Natural killer cell (primary cell): ENCODE measurements around the gene HCRTR1. TPM values are rescaled to one million over a fixed set of nuclear protein-coding genes. Genes with fewer than 3 reads are reported as not detected.

Experiments
- ATAC-seq, 3 donors: fragments of 150-1000 bp in 2 of 3; fragments of 200-7000 bp in 1 of 3; cut with Tn5 transposase; 1 replicate in 1 of 3; 2 replicates in 2 of 3; pipeline ENCODE4 v1.10.0; 2021; ENCODE audit warnings: mild to moderate bottlenecking in 2 of 3, moderate library complexity in 2 of 3
- DNase-seq, 2 donors: peaks; one replicate each; pipeline versions ENCODE4 v3.0.0 to v3.0.0-alpha.2; 2013 to 2021; ENCODE audit warnings: mixed read lengths in 1 of 2
- H3K27ac ChIP-seq: one replicate; pipeline ENCODE4 v1.5.1; 2013; ENCODE audit warnings: mild to moderate bottlenecking, low read length
- H3K27me3 ChIP-seq: one replicate; pipeline ENCODE4 v1.6.1; 2013; ENCODE audit warnings: low read length; ENCODE audit not compliant: control insufficient read depth, insufficient read depth
- H3K36me3 ChIP-seq: one replicate; pipeline ENCODE4 v1.6.1; 2013; ENCODE audit warnings: low read length; ENCODE audit not compliant: control insufficient read depth, insufficient read depth
- H3K4me1 ChIP-seq: one replicate; pipeline ENCODE4 v1.6.1; 2013; ENCODE audit warnings: low read length; ENCODE audit not compliant: control insufficient read depth, insufficient read depth
- H3K4me3 ChIP-seq: one replicate; pipeline ENCODE4 v1.5.1; 2013; ENCODE audit warnings: low read length
- H3K9me3 ChIP-seq: one replicate; pipeline ENCODE4 v1.6.1; 2013; ENCODE audit warnings: low read length; ENCODE audit not compliant: control insufficient read depth, insufficient read depth
- H3K27ac Mint-ChIP-seq, 2 donors: one replicate each; pipeline ENCODE4 v1.8.0; 2022; ENCODE audit warnings: mild to moderate bottlenecking in 2 of 2, mixed read lengths in 2 of 2, moderate library complexity in 1 of 2
- H3K27me3 Mint-ChIP-seq, 2 donors: one replicate each; pipeline ENCODE4 v1.8.0; 2022; ENCODE audit warnings: low read depth in 2 of 2, mixed read lengths in 2 of 2
- H3K36me3 Mint-ChIP-seq: one replicate; pipeline ENCODE4 v1.8.0; 2022; ENCODE audit warnings: mixed read lengths
- H3K4me1 Mint-ChIP-seq, 2 donors: one replicate each; pipeline ENCODE4 v1.8.0; 2022; ENCODE audit warnings: mixed read lengths in 2 of 2
- H3K4me3 Mint-ChIP-seq: one replicate; pipeline ENCODE4 v1.8.0; 2022; ENCODE audit warnings: mild to moderate bottlenecking, moderate library complexity, mixed read lengths
- H3K9me3 Mint-ChIP-seq, 2 donors: one replicate each; pipeline ENCODE4 v1.8.0; 2022; ENCODE audit warnings: mixed read lengths in 2 of 2
- CTCF ChIP-seq: fragments of 200-600 bp; IDR thresholded peaks from one replicate; pipeline ENCODE4 v1.8.0; 2022; ENCODE audit warnings: antibody characterized with exemption
- WGBS: methylation state at CpG from one replicate; pipeline ENCODE4 v1.1.7; 2013; ENCODE audit warnings: missing lambda C conversion rate; ENCODE audit not compliant: insufficient coverage; 5-methylcytosine and 5-hydroxymethylcytosine counted together
- intact Hi-C: fragments of 100-400 bp; cut with micrococcal nuclease; formaldehyde crosslinking; loops from one replicate; pipeline ENCODE4 v1.14.2; 2022
- total RNA-seq, 4 donors: library from RNA; stranded (reverse); fragments of 120-200 nt in 1 of 4; gene quantifications; one replicate each; pipeline versions ENCODE4 v1.2.3 to v1.2.4, GENCODE V29; 2013 to 2022

The HCRTR1 gene
- total RNA-seq, 3 donors from 2014 or later (not counting 1 experiment from before 2014, with no cell fraction given), result not detected

GRCh38 chr1:31652891-31653499 lies 35.5 kb downstream of the HCRTR1 start:
- DNase-seq (no peak), ATAC-seq (no peak)
- Mint-ChIP-seq H3K27ac (no peak overlapping the region), H3K27me3 (peaks cover 3 to 5% of the 10 kb centered on the region in 2 donors), H3K36me3 (no peaks in the 10 kb centered on the region), H3K4me1 (no peaks in the 10 kb centered on the region), H3K9me3 (no peaks in the 10 kb centered on the region), H3K4me3 (no peak overlapping the region)
- Histone ChIP-seq H3K4me1 (no peaks in the 10 kb centered on the region), H3K36me3 (no peaks in the 10 kb centered on the region), H3K9me3 (no peaks in the 10 kb centered on the region), H3K4me3 (no peak overlapping the region), H3K27me3 (no peaks in the 10 kb centered on the region), H3K27ac (no peak overlapping the region)
- 84% methylated on average over 4 of the region's 4 CpGs for WGBS
- no peak for TF ChIP-seq CTCF
- intact Hi-C loops, result no loop called here

GRCh38 chr1:31653717-31654473 lies 36.4 kb downstream of the HCRTR1 start:
- Mint-ChIP-seq H3K4me3 (no peak overlapping the region), H3K27me3 (peaks cover 3 to 6% of the 10 kb centered on the region in 2 donors), H3K36me3 (no peaks in the 10 kb centered on the region), H3K9me3 (no peaks in the 10 kb centered on the region), H3K4me1 (no peaks in the 10 kb centered on the region), H3K27ac (no peak overlapping the region)
- no peaks in the 10 kb centered on the region for H3K36me3 ChIP-seq
- WGBS, result 94% methylated on average over 12 of the region's 12 CpGs
- no peak for ATAC-seq
- no peaks in the 10 kb centered on the region for H3K27me3 ChIP-seq
- H3K4me1 ChIP-seq, result no peaks in the 10 kb centered on the region
- DNase-seq, result no peak
- no peak overlapping the region for H3K27ac ChIP-seq
- intact Hi-C loops, result no loop called here
- no peaks in the 10 kb centered on the region for H3K9me3 ChIP-seq
- no peak overlapping the region for H3K4me3 ChIP-seq
- no peak for TF ChIP-seq CTCF

GRCh38 chr1:31654474-31654776 lies 36.9 kb downstream of the HCRTR1 start:
- no peak overlapping the region for H3K27ac ChIP-seq
- no peaks in the 10 kb centered on the region for H3K36me3 Mint-ChIP-seq
- no peak for ATAC-seq
- intact Hi-C loops, result no loop called here
- H3K27me3 Mint-ChIP-seq, result peaks cover 3 to 6% of the 10 kb centered on the region in 2 donors
- H3K9me3 Mint-ChIP-seq, result no peaks in the 10 kb centered on the region
- no peaks in the 10 kb centered on the region for H3K4me1 ChIP-seq
- 93% methylated on average over 5 of the region's 5 CpGs for WGBS
- H3K4me3 Mint-ChIP-seq, result no peak overlapping the region
- TF ChIP-seq CTCF, result no peak
- no peaks in the 10 kb centered on the region for H3K9me3 ChIP-seq
- H3K27me3 ChIP-seq, result no peaks in the 10 kb centered on the region
- H3K4me3 ChIP-seq, result no peak overlapping the region
- no peak overlapping the region for H3K27ac Mint-ChIP-seq
- H3K36me3 ChIP-seq, result no peaks in the 10 kb centered on the region
- no peak for DNase-seq
- no peaks in the 10 kb centered on the region for H3K4me1 Mint-ChIP-seq
